Measurements from ENCODE around the gene BBS5.
"Not testable (repeated sequence)": the region's sequence is repeated elsewhere in the genome, so short reads cannot be mapped to it uniquely, and the experiment has no call there.

Gene BBS5

DNA sequence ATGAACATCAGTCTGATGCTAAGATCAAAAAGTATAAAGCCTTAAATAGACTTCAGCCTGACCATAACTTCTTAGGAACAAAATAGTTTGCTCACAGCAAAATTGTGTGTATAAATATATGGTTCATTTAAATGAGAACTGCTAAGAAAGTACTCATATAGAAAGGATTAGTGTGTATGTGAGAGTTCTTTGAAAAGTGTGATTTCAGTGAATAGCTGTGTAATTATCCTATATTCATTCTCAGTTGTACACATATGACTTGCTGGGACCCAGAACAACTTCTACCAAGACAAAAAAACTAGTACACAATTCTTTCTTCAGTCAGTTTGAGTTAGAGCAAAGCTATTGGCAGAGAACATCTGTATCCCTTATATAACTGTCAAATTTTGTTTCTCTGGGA is 7.2 kb downstream of the BBS5 start:
- DNase-seq (ENCODE audit: low read depth) = no peak

DNA sequence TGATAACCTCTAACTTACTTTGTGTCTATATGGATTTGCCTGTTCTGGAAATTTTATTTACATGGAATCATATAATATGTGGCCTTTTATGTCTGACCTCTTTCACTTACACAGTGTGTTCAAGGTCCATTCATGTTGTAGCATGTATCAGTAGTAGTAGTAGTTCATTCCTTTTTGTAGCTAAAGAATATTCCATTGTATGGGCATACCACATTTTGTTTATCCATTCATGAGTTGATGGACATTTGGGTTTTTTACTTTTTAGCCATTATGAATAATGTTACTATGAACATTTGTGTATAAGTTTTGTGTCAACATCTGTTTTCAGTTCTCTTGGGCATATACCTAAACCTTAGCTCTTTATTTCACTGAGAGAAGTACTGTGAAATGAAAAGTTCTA is 11.5 kb downstream of the BBS5 start:
- DNase-seq (ENCODE audit: low read depth) = no peak

DNA sequence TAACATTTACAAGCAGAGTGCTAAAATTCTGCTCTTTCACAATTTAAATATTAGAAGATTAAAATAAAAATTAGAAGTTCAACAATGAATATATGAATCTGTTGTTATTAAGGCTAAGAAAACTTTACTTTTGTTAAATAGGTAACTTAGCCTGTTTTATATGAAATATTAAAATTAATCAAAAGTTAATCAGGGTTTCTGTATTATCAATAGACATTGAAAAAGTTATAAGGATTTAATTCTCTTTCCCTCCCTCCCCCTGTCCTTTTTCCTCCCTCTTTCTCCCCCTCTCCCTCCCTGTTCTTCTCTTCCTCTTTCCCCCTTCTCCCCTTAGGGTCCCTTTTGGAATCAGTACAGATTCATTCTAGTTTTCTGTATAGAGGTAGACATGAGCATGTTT is 12.1 kb downstream of the BBS5 start:
- no peak for DNase-seq (ENCODE audit: low read depth)

DNA sequence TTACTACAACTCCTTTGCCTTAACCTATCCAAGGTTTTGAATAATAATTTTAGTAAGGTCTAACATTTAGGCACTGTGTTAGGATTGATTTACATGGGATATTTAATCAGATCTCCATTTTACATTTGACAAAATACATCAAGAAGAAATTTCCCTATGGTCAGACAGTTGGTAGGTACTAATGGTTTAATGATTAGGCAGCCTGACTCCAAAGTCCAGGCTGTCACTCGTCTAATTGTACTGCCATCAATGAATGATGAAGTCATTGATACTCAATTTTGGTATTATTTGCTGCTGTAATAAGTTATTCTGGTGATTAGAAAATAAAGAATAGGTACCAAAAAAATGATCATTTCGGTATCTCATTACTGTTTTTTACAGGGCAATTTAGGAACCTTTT is 14.1 kb downstream of the BBS5 start:
- DNase-seq (ENCODE audit: low read depth) = no peak

DNA sequence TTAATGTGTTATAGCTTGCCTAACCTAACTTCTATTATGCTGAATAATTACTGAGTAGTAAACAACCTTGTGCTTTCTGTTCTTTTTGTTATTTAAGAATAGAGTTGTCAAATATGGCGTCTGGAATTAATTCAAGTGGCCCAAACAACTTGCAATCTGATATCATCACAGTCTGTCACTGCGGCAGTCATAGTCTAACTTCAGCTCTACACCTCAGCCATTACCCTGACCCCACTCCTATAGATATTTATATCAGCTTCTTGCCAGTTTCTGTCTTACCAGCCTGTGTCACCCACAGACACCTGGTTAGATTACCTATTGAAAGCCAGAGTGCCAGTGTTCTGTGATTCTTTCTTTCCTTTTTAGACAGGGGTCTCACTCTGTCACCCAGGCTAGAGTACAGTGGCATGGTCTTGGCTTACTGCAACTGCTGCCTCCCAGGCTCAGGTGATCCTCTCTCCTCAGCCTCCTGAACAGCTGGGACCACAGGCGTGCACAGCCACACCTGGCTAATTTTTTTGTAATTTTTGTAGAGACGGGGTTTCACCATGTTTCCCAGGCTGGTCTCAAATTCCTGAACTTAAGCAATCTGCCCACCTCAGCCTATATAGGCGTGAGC is 16.1 kb downstream of the BBS5 start:
- no peak for DNase-seq (ENCODE audit: low read depth)

DNA sequence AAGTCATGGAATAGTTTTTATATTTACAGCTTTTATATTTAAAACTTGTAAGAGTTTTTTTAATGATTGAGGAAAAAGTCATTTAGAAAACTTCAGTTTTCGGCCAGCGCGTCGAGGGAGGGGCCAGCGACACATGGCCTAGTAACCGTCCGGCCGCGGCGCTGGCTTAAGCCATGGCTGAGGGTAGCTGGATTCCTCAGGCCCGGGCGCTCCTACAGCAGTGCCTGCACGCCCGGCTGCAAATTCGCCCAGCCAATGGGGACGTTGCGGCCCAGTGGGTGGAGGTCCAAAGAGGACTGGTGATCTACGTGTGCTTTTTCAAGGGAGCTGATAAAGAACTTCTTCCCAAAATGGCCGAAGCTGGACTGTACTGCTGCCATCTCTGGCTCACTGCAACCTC is 25.4 kb downstream of the BBS5 start:
- no peak for DNase-seq (ENCODE audit: low read depth)

DNA sequence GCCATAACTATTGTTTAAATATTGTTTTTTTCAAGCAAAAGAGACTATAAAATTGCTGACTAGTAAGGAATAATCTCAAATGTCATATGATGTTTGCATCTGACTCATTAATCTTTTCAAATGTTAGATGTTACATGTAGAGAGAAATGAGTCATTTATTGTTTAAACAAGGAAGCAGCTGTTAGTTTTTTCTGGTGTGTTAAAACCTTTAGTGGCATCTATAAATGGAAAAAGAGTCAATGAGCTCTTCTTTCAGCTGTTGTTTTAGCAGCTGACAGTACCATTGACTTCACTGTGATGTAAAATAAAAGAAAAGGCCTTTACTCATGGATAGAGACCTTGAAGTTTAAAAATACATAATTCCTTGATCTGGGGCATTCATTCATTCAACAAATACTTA is 28.4 kb downstream of the BBS5 start:
- DNase-seq (ENCODE audit: low read depth) = peak; percentile 53

DNA sequence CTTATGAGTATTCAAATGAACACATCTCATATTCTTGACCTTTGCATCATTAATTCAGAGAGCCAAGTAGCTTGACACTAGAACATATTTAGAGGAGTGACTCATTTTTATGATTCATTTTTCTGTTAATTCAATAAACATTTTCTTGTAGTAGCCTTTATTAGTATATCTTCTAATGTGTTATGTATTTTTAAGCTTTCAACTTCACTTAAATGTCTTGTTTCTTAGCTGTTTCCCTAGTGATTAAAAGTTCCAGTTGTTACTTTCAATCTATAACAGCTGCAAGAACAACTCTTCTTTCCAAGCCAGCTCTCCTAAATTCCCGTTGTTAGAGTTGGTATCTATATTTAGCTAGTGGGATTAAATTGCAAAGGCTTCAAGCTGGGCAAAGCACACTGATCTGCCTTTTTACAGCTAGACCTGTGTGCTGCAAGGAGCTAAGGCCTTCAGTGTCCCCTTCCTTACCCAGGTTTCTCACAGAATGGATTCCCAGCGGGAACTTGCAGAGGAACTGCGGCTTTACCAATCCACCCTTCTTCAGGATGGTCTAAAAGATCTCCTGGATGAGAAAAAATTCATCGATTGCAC is 30.1 kb downstream of the BBS5 start, which contains the start of gene KLHL41:
Gene KLHL41 (plus strand): TSS at position 405 of the 588 bp plus-strand sequence. CDS start 77 bp downstream, at position 482.
- DNase-seq (ENCODE audit: low read depth) = peak; percentile 40

DNA sequence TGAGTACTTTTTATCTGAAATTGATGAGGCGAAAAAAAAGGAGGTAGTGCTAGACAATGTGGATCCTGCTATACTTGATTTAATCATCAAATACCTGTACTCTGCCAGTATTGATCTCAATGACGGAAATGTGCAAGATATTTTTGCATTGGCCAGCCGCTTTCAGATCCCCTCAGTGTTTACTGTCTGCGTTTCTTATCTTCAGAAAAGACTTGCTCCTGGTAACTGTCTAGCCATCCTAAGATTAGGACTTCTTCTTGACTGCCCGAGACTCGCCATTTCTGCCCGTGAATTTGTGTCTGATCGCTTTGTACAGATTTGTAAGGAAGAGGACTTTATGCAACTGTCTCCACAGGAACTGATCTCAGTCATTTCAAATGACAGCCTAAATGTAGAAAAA is 30.7 kb downstream of the BBS5 start:
- DNase-seq (ENCODE audit: low read depth) = no peak

DNA sequence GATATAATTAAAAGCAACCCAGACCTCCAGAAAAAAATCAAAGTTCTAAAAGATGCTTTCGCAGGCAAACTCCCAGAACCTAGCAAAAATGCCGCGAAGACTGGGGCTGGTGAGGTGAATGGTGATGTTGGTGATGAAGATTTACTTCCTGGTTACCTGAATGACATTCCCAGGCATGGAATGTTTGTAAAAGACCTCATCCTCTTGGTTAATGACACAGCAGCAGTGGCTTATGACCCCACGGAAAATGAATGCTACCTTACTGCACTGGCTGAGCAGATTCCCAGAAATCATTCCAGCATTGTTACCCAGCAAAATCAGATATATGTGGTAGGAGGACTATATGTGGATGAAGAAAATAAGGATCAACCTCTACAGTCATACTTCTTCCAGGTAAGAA is 31.2 kb downstream of the BBS5 start:
- no peak for DNase-seq (ENCODE audit: low read depth)

DNA sequence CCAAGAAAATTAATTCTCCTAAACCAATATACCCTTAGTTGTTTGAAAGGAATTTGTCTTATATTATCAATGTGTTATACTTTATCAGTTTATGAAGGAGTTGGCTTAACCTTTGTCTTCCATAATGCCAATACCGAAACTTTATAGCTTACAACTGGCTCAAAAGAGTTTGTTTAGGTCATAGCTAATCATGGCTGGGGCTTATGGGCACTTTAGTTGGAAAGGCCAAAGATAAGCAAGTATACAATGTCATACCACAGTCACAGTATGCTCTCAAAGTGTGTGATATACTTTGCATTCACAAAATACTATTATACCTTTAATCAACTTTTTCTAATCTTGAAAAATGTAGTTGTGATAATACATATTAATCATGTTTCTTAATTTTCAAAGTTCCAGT is 32.5 kb downstream of the BBS5 start:
- DNase-seq (ENCODE audit: low read depth) = no peak

DNA sequence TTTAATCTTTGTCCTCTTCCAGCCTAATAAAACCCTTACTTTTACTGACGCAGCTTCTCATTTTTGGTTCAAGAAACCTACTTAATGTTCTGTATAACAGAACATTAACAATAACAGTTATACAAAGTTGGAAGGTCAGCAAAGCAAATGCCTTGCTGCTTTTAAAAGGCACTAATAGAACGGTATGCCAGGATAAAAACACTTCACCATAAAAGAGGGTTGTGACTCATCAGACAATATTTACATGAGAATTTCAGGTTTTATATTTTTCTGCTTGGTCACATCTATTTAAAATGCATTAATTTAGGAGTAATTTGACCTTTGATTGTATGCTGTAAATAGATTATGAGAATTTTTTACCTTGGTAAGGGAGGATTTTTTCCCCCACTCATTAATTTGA is 33.2 kb downstream of the BBS5 start:
- DNase-seq (ENCODE audit: low read depth) = no peak

DNA sequence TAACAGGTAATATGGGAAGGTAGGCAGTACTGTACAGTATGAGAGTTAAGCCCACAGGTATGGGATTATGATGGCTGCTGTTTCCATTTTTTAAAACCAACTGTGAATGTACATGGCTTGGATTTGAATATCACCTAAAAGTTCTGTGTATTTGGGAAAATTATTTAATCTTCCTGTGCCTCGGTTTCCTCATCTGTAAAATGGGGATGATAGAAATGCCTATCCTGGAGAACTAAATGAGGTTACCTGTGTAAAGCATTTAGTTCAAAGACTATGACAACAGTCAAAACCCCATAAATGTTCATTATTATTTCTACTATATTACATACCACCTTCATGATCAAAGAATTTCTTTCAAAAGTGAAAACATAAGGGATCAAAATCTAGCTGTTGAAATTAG is 33.8 kb downstream of the BBS5 start:
- no peak for DNase-seq (ENCODE audit: low read depth)

DNA sequence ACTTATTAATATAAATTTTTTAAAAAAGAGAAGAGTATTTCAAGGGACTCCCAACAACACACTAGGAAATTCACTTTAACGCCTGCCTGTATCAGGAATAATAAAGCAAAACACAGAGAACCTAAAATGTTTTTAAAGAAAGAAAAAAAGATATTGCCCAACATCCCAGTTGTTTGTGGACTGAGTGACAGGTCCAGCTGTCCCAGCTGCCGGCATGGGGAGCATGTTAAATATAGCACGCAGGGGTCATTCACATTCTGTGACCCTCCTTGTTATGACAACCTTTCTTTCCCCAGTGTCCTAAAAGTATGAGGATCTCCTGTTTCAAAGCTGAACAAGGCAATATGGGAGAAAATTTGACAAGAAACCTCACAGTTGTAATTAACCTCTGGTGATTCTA is 34.6 kb downstream of the BBS5 start:
- no peak for DNase-seq (ENCODE audit: low read depth)

DNA sequence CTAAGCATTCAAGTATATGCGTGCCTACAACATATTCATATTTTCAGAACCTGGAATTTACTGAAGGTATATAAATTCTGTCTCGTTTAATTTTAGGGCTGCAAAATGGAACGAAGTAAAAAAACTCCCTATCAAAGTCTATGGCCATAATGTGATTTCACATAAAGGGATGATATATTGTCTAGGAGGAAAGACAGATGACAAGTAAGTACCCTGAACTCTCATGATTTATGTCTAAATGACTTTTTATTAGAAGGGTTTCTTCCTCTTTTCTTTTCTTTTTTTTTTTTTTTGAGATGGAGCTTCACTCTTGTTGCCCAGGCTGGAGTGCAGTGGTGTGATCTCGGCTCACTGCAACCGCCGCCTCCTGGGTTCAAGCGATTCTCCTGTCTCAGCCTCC is 35.5 kb downstream of the BBS5 start:
- DNase-seq (ENCODE audit: low read depth) = not testable (repeated sequence)

DNA sequence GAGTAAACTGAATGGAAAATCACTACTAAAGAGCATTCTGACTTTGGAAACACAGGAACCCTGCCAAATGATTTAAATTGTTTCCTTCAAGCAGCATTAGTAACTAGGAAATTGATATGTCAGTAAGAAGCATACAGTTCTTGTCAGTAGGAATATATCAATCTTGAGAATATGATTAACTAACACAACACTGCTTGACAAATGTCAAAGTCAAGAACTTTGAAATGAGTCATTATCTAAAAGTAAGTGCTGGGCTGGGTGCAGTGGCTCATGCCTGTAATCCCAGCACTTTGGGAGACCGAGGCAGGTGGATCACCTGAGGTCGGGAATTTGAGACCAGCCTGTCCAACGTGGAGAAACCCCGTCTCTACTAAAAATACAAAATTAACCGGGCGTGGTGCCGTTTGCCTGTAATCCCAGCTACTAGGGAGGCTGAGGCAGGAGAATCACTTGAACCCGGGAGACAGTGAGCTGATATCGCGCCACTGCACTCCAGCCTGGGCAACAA is 37.2 kb downstream of the BBS5 start:
- not testable (repeated sequence) for DNase-seq (ENCODE audit: low read depth)

DNA sequence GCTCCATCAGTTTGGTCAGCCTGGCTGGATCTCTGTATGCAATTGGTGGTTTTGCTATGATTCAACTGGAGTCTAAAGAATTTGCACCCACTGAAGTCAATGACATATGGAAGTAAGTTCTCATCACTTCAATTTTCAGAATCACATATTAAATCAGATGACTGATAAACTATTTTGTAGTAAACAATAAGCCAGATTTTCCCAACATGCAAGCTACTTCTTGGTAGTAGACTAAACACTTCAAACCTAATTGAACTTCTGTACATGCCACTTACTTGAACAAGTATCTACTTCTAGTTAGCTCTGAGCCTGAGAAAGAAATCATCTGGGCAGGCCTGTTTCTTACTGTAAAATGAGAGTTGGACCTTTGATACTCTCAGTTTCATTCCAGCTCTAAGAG is 41.6 kb downstream of the BBS5 start:
- DNase-seq (ENCODE audit: low read depth) = no peak

DNA sequence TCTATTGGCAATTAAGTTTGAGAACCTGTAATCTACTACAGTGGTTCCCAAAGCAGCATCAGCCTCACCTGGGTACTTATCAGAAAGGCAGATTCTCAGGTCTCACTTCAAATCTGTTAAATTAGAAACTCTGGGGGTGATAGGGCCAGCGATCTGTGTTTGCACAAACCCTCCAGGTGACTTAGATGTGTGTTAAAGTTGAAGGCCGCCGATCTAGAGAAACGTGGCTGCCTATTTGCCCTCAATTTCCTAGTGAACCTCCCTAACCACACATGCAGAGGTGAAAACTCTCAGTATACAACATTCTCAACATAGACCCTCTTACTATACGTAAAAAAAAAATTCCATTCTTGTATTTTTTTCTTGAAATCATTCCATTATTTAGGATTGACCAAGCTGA is 44.4 kb downstream of the BBS5 start:
- DNase-seq (ENCODE audit: low read depth) = no peak

DNA sequence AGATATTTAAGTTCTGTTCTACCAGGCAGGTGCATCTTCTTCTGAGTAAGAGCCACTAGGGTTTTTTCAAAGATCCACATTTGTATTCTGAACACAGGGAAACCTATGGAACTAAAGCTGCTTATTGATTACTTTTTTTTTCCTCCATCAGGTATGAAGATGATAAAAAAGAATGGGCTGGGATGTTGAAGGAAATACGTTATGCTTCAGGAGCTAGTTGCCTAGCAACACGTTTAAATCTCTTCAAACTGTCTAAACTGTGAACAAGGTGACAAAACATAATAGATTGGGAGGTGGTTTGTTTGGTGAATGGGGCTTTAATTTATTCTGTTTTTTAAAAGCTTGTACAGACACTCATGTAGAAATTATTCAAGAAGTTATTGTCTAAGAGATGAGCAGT is 46.1 kb downstream of the BBS5 start:
- DNase-seq (ENCODE audit: low read depth) = no peak

DNA sequence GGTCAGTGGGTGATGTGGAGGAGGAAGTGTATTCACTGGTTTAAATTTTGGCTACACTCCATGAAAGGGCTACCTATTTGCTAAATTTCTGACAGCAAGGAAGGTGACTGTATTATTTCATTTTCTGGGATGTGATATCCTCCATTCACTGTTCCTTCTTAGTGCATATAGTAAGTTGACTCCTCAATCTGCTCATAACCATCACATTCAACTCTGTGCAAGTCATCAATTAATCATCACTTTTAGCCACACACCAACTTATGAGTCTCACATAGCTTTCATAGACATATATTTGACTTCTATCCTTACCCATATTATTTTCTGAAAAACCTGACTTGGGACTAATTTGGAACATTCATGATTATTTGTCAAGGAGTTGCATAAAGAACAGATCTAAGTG is 47.2 kb downstream of the BBS5 start:
- peak; percentile 9 for DNase-seq (ENCODE audit: low read depth)

DNA sequence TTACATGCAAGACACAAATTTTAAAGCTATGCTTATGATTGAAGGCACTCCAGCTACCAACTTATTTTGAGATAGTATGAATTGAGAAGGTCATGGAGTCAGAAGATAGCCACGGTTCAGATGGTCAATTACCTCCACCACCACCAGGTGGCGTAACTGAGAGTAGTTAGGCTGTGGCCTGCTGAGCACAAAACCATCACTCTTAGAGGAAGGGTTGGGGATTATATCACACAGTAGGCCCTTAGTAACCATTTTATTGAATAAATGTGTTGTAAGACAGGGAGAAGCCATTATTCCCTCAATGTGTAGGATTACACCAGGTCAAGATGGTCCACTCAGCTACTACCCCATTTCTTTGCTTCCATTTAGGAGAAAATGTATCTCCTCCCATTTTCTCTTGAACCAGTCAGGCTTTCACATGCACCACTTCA is 49.0 kb downstream of the BBS5 start:
- peak; percentile 22 for DNase-seq (ENCODE audit: low read depth)

DNA sequence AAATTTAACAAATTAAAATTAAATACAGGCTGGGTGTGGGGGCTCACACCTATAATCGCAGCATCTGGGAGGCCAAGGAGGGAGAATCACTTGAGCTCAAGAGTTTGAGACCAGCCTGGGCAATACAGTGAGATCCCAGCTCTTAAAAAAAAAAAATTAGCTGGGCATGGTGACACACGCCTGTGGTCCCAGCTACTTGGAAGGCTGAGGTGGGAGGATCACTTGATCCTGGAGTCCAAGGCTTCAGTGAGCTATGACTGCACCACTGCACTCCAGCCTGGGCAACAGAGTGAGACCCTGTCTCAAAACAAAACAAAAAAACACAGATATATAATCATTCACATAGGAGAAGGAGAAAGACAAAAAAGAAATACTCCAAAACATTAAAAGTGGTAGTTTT is 60.2 kb downstream of the BBS5 start:
- not testable (repeated sequence) for DNase-seq (ENCODE audit: low read depth)

DNA sequence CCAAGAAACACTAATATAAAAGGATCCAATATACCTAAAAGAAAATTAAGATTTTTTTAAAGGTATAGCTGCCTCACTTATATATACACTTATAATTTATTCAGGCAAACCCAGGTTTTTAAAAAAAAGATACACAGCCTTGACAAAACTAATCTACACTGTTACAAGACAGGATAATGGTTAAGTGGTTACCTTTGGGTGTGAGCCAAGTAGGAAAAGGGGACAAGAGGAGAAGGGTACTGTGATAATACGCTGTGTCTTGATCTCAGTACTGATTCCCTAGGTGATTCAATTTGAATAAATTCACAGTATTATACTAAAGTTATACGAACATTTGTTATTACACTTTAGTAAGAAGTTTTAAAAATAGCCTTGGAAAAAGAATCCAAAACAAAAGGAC is 60.9 kb downstream of the BBS5 start:
- no peak for DNase-seq (ENCODE audit: low read depth)

DNA sequence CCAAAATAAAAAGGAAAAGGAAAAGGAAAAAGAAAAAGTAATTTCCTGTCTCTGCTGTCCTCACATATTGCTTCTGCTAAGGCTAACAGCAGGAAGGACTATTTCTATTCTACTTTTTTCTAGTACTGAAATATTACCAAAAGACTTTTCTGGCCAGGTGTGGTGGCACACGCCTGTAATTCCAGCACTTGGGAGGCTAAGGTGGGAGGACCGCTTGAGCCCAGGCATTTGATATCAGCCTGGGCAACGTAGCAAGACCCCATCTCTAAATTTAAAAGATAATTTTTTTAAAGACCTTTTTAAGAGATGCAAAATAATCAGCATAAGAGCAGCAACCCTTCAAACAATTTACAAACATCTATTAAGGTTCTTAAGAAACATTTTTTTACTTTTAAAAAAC is 63.1 kb downstream of the BBS5 start:
- no peak for DNase-seq (ENCODE audit: low read depth)

All from stromal cell of bone marrow (primary cell).